Body of pancreas (tissue), 4 donors: ENCODE measurements around the gene FBXO38. TPM values are rescaled to one million over a fixed set of nuclear protein-coding genes. Genes with fewer than 3 reads are reported as not detected.

Experiments
- ATAC-seq: fragments of 150-250 bp; one replicate; pipeline ENCODE4 v1.9.1; 2016
- DNase-seq, 4 donors: peaks; one replicate each; pipeline ENCODE4 v3.0.0-alpha.2; 2019
- H3K27ac ChIP-seq, 4 donors: fragments of 200-600 bp; sonication (generic); 1 replicate in 3 of 4; 2 replicates in 1 of 4; pipeline versions ENCODE4 v1.5.1 to v1.6.1; 2016 to 2019; ENCODE audit warnings: mild to moderate bottlenecking in 1 of 4, mixed read lengths in 1 of 4, moderate library complexity in 1 of 4
- H3K27me3 ChIP-seq, 2 donors: fragments of 200-600 bp; sonication (generic); one replicate each; pipeline ENCODE4 v1.6.0; 2016; ENCODE audit warnings: mild to moderate bottlenecking in 1 of 2
- H3K36me3 ChIP-seq, 2 donors: fragments of 200-600 bp; sonication (generic); replicated peaks in 1 of 2; 2 replicates each; pipeline ENCODE4 v1.5.1; 2016; ENCODE audit warnings: low read depth in 2 of 2; ENCODE audit not compliant: insufficient read depth in 1 of 2
- H3K4me1 ChIP-seq: fragments of 200-600 bp; sonication (generic); one replicate; pipeline ENCODE4 v1.6.0; 2016
- H3K4me3 ChIP-seq, 2 donors: fragments of 200-600 bp; sonication (generic); 1 replicate in 1 of 2; 2 replicates in 1 of 2; pipeline ENCODE4 v1.5.1; 2016 to 2019
- H3K9me3 ChIP-seq, 3 donors: fragments of 200-600 bp; sonication (generic); 1 replicate in 2 of 3; 2 replicates in 1 of 3; pipeline ENCODE4 v1.5.1; 2016
- CTCF ChIP-seq, 7 experiments: fragments of 450-650 bp in 4 of 7; fragments of 200-600 bp in 3 of 7; sonication (generic) in 3 of 7; IDR thresholded peaks; one replicate each; pipeline ENCODE4 v1.5.1; 2016 to 2019; ENCODE audit warnings: antibody characterized with exemption in 7 of 7
- POLR2A ChIP-seq, 3 donors: fragments of 450-650 bp; IDR thresholded peaks; one replicate each; pipeline ENCODE4 v1.6.1; 2016; ENCODE audit warnings: antibody characterized with exemption in 3 of 3, mild to moderate bottlenecking in 2 of 3
- WGBS, 2 donors: methylation state at CpG; one replicate each; pipeline ENCODE4 v1.1.5; 2017; 5-methylcytosine and 5-hydroxymethylcytosine counted together
- intact Hi-C: fragments of 100-400 bp; cut with DNase I; formaldehyde crosslinking; loops from one replicate; pipeline ENCODE4 v1.15.1; 2023
- total RNA-seq, 2 donors: library from RNA; depleted of rRNA; stranded (reverse); fragments of >200 nt; gene quantifications; one replicate each; pipeline ENCODE4 v1.1.0, GENCODE V29; 2016

The FBXO38 gene
- total RNA-seq, 2 donors from 2014 or later: 37.9 to 45.7 TPM

GRCh38 chr5:148416921-148417320, 33.2 kb downstream of the FBXO38 start:
- 90 to 91% methylated on average over 7 of the region's 7 CpGs for WGBS, 2 donors
- TF ChIP-seq CTCF (IDR thresholded peaks at IDR 0.05) (no peak), POLR2A (IDR thresholded peaks at IDR 0.05) (no peak)
- Histone ChIP-seq H3K9me3 (no peaks in the 10 kb centered on the region), H3K27me3 (no peaks in the 10 kb centered on the region), H3K4me1 (no peaks in the 10 kb centered on the region), H3K36me3 (peaks cover 0 to 25% of the 10 kb centered on the region in 2 donors), H3K4me3 (no peak overlapping the region), H3K27ac (no peak overlapping the region)
- DNase-seq: no peak
- intact Hi-C loops: no loop called here
- no peak for ATAC-seq

DNA sequence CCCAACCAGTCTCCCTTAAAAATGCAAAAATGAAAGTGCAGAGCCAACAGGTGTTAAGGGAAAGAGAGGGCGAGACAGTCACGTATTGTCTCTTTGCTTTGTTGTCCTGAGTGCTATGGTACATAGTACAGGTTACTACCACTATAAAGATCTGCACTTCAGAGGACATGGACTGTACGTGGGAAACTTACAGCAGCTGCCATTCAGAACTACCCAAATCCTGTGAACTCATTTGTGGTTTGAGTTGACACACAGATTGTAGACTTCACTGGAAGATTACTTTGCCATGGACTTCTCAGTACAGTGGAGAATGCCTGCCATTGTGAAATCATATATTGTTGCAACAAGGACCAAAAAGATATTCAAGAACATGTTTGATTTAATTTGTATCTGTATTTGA, 34.8 kb downstream of the FBXO38 start:
- Histone ChIP-seq H3K36me3 (peaks cover 0 to 32% of the 10 kb centered on the region in 2 donors), H3K27me3 (no peaks in the 10 kb centered on the region), H3K27ac (no peak overlapping the region), H3K9me3 (no peaks in the 10 kb centered on the region), H3K4me3 (no peak overlapping the region), H3K4me1 (no peaks in the 10 kb centered on the region)
- WGBS, 2 donors: 65 to 76% methylated on average over 3 of the region's 3 CpGs
- TF ChIP-seq POLR2A (IDR thresholded peaks at IDR 0.05): no peak
- TF ChIP-seq CTCF (IDR thresholded peaks at IDR 0.05): no peak
- no peak for DNase-seq
- no peak for ATAC-seq
- intact Hi-C loops: no loop called here

GRCh38 chr5:148421661-148422060, 37.9 kb downstream of the FBXO38 start:
- Histone ChIP-seq H3K27me3 (no peaks in the 10 kb centered on the region), H3K4me3 (no peak overlapping the region), H3K36me3 (peaks cover 9 to 47% of the 10 kb centered on the region in 2 donors), H3K9me3 (no peaks in the 10 kb centered on the region), H3K27ac (no peak overlapping the region), H3K4me1 (no peaks in the 10 kb centered on the region)
- TF ChIP-seq CTCF (IDR thresholded peaks at IDR 0.05) (no peak), POLR2A (IDR thresholded peaks at IDR 0.05) (no peak)
- WGBS, 2 donors: 87 to 92% methylated on average over 2 of the region's 2 CpGs
- no peak for ATAC-seq
- DNase-seq: no peak
- intact Hi-C loops: no loop called here

DNA sequence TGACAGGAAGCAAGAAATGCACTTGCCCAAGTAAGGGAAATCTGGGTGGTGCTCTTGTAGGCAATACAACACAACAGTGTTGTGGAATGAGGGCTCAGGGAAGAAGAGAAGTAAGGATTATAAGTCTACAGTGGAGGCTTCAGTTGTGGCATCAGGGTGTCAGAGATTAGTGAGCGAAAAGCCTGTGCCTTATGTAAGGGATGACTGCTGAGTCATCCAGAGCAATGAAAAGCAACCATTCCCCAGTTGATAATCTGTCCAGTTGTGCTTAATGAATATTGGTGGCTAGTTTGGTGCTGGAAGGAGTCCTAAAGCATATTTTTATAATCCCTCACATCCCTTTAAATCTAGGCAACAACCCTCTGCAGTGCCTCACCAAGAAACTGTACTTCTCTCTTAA, 42.0 kb downstream of the FBXO38 start:
- Histone ChIP-seq H3K9me3 (no peaks in the 10 kb centered on the region), H3K4me3 (no peak overlapping the region), H3K4me1 (no peaks in the 10 kb centered on the region), H3K27ac (no peak overlapping the region), H3K36me3 (peaks cover 10 to 41% of the 10 kb centered on the region in 2 donors), H3K27me3 (no peaks in the 10 kb centered on the region)
- no peak for TF ChIP-seq POLR2A (IDR thresholded peaks at IDR 0.05)
- 92 to 95% methylated on average over 1 of the region's 1 CpG for WGBS, 2 donors
- intact Hi-C loops: no loop called here
- ATAC-seq (no peak), DNase-seq (no peak)

DNA sequence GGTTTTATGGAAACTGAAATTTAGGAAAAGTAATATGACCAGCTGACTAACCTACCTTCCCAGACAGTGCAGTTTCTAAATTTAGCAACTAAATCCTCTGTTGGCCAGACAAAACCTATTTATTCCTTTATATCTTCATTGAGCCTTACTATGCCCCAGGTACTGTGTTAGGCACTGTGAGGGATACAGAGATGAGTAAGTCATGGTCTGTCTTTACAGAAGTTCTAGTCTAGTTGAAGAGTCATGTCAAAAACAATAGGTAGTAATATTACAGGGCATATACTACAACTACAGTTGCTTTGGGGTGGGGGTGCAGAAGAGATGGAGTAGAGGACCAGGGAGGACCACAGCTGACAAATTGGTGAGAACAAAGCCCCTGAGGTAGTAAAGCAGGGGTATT, 42.8 kb downstream of the FBXO38 start:
- Histone ChIP-seq H3K36me3 (peaks cover 10 to 41% of the 10 kb centered on the region in 2 donors), H3K4me1 (no peaks in the 10 kb centered on the region), H3K4me3 (no peak overlapping the region), H3K27ac (no peak overlapping the region), H3K27me3 (no peaks in the 10 kb centered on the region), H3K9me3 (no peaks in the 10 kb centered on the region)
- no peak for DNase-seq
- ATAC-seq: no peak
- TF ChIP-seq CTCF (IDR thresholded peaks at IDR 0.05): no peak
- no peak for TF ChIP-seq POLR2A (IDR thresholded peaks at IDR 0.05)
- intact Hi-C loops: no loop called here
